ENCODE results near the gene ATP1B3. TPM values are rescaled to one million over a fixed set of nuclear protein-coding genes. Genes with fewer than 3 reads are reported as not detected.

ATP1B3 gene
- total and polyA plus RNA-seq, 9 of the 15 experiments (the other 6 are each of a cell fraction or from before 2014, with no cell fraction given) = 48.3 to 202 (median 123) TPM

DNA sequence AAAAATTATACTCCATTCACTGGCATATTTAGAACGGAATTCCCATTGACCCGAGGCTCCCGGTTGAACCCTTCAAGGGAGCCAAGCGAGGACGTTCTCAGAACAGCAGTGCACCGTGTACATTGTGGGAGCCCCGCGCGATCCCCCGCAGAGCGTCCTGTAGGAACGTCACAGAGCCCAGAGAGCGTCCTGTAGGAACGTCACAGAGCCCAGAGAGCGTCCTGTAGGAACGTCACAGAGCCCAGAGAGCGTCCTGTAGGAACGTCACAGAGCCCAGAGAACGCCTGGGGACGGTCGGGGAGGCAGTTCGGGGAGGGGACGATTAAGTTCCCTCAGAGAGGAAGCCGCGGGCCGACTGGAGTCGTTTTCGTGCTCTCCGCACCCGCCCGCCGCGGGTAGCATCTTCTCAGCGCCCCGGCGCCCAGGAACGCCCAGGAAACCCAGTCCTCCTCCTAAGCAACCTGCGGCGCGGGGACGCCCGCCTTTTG is 506 bp upstream of the ATP1B3 start (continued):
- TF ChIP-seq KDM4B (IDR thresholded peaks at IDR 0.05; ENCODE audit: borderline replicate concordance in 2 of 2, low read depth in 1 of 2) = 0 out of 4 replicates have a peak, but pooled peaks of 1 of the 2 experiments have one; percentile 7
- peak; percentile 97 for TF ChIP-seq CREB1 (IDR thresholded peaks at IDR 0.05)
- peak; percentile 95 for TF ChIP-seq CREB1 (CRISPR knock-in tag; IDR thresholded peaks at IDR 0.05)
- 0 out of 4 replicates have a peak, but pooled peaks of 1 of the 2 experiments have one; percentile 50 for TF ChIP-seq TEAD1 (CRISPR knock-in tag; IDR thresholded peaks at IDR 0.05)
- no peak for TF ChIP-seq STAT5A (IDR thresholded peaks at IDR 0.05; ENCODE audit: borderline replicate concordance, low read length)
- peak; percentile 97 for TF ChIP-seq MTA3 (IDR thresholded peaks at IDR 0.05; ENCODE audit: borderline replicate concordance)
- TF ChIP-seq, protein P1, sequence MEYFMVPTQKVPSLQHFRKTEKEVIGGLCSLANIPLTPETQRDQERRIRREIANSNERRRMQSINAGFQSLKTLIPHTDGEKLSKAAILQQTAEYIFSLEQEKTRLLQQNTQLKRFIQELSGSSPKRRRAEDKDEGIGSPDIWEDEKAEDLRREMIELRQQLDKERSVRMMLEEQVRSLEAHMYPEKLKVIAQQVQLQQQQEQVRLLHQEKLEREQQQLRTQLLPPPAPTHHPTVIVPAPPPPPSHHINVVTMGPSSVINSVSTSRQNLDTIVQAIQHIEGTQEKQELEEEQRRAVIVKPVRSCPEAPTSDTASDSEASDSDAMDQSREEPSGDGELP (CRISPR knock-in tag; IDR thresholded peaks at IDR 0.05; ENCODE audit: borderline replicate concordance) = peak; percentile 54; the same call in 1 of the 2 replicates
- TF ChIP-seq GABPB1 (CRISPR knock-in tag; IDR thresholded peaks at IDR 0.05) = peak; percentile 57; the same call in 1 of the 2 replicates
- TF ChIP-seq, protein P2, sequence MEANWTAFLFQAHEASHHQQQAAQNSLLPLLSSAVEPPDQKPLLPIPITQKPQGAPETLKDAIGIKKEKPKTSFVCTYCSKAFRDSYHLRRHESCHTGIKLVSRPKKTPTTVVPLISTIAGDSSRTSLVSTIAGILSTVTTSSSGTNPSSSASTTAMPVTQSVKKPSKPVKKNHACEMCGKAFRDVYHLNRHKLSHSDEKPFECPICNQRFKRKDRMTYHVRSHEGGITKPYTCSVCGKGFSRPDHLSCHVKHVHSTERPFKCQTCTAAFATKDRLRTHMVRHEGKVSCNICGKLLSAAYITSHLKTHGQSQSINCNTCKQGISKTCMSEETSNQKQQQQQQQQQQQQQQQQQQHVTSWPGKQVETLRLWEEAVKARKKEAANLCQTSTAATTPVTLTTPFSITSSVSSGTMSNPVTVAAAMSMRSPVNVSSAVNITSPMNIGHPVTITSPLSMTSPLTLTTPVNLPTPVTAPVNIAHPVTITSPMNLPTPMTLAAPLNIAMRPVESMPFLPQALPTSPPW (CRISPR knock-in tag; IDR thresholded peaks at IDR 0.05) = peak; percentile 37; the same call in 1 of the 2 replicates
- TF ChIP-seq LCOR (CRISPR knock-in tag; IDR thresholded peaks at IDR 0.05) = peak; percentile 74
- TF ChIP-seq SAP30 (IDR thresholded peaks at IDR 0.05; ENCODE audit: borderline replicate concordance, insufficient read depth, low read depth, low read length, poor library complexity, severe bottlenecking) = peak; percentile 39
- TF ChIP-seq, protein P3, sequence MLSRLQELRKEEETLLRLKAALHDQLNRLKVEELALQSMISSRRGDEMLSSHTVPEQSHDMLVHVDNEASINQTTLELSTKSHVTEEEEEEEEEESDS (CRISPR knock-in tag; IDR thresholded peaks at IDR 0.05) = no peak
- peak; percentile 64 for TF ChIP-seq KDM5B (IDR thresholded peaks at IDR 0.05; ENCODE audit: insufficient replicate concordance, low read depth, low read length)
- TF ChIP-seq, protein P4, sequence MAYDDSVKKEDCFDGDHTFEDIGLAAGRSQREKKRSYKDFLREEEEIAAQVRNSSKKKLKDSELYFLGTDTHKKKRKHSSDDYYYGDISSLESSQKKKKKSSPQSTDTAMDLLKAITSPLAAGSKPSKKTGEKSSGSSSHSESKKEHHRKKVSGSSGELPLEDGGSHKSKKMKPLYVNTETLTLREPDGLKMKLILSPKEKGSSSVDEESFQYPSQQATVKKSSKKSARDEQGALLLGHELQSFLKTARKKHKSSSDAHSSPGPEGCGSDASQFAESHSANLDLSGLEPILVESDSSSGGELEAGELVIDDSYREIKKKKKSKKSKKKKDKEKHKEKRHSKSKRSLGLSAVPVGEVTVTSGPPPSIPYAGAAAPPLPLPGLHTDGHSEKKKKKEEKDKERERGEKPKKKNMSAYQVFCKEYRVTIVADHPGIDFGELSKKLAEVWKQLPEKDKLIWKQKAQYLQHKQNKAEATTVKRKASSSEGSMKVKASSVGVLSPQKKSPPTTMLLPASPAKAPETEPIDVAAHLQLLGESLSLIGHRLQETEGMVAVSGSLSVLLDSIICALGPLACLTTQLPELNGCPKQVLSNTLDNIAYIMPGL (CRISPR knock-in tag; IDR thresholded peaks at IDR 0.05) = 0 out of 2 replicates have a peak, but pooled peaks have one; percentile 3
- TF ChIP-seq, protein P5, sequence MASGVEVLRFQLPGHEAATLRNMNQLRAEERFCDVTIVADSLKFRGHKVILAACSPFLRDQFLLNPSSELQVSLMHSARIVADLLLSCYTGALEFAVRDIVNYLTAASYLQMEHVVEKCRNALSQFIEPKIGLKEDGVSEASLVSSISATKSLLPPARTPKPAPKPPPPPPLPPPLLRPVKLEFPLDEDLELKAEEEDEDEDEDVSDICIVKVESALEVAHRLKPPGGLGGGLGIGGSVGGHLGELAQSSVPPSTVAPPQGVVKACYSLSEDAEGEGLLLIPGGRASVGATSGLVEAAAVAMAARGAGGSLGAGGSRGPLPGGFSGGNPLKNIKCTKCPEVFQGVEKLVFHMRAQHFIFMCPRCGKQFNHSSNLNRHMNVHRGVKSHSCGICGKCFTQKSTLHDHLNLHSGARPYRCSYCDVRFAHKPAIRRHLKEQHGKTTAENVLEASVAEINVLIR (CRISPR knock-in tag; IDR thresholded peaks at IDR 0.05) = peak; percentile 56
- TF ChIP-seq ESRRA (IDR thresholded peaks at IDR 0.05; ENCODE audit: borderline replicate concordance, low read depth) = peak; percentile 60; the same call in 1 of the 2 replicates
- TF ChIP-seq CBFA2T3 (IDR thresholded peaks at IDR 0.05) = no peak
- no peak for TF ChIP-seq FOXA1 (IDR thresholded peaks at IDR 0.05; ENCODE audit: borderline replicate concordance)
- TF ChIP-seq ZNF644 (tag; IDR thresholded peaks at IDR 0.05; ENCODE audit: low read depth) = no peak
- TF ChIP-seq NBN (IDR thresholded peaks at IDR 0.05; ENCODE audit: low read depth) = peak; percentile 18; the same call in 1 of the 2 replicates
